ENCODE measurements around the gene BRI3. TPM values are rescaled to one million over a fixed set of nuclear protein-coding genes. Genes with fewer than 3 reads are reported as not detected.

Gene BRI3
- total and polyA plus RNA-seq, 2 of the 8 experiments (the other 6 are each of a cell fraction or from before 2014, with no cell fraction given), result 77.5 to 93.4 TPM

DNA sequence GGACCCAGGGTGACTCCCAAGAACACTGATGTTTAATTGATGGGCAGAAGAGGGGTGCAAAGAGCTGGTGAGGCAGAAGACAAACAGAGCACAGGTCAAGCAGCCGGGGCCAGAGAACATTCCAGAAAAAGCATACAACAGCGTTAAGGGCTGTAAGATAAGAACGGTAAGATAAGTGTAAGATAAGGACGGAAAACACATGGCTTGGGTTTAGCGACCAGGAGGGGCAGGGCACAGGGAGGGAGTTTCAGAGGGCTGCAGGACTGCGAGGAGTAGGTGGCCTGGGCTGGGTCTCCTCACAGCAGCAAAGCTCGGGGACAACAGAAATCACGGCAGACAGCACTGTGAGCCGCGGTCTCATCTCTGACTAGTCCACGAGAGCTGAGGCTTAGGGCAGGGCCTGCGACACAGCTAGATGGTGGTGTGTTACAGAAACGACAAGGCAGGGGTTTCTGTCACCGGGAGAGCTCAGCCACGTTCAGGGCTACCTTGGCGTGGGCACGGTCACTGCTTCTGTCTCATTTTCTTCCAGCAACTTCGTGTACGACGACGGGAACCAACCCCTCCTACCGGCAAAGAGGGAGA, 24.6 kb downstream of the BRI3 start:
- FAIRE-seq, result no peak
- ChIA-PET CTCF (ENCODE audit: partially characterized antibody) (interaction anchor here (1.2 to 3.4 kb wide), 2 partner anchors 12 to 113 kb away, joined by 4 to 15 read pairs; no protein-coding TSS in a partner anchor), POLR2A (ENCODE audit: partially characterized antibody) (interaction anchor here (0.6 to 1.6 kb wide), 3 partner anchors 11 to 63 kb away, joined by 3 to 5 read pairs (median 3); no protein-coding TSS in a partner anchor)
- Histone ChIP-seq H3K4me1 (replicated peaks in 1 of 4; ENCODE audit: control insufficient read depth in 3 of 4, insufficient read depth in 4 of 4, low read length in 3 of 4) (peaks cover 2 to 5% (median 5%) of the 10 kb centered on the region in 4 experiments; a peak in 4 of 7 replicates), H3K18ac (ENCODE audit: extremely low read depth, low read length) (no peak overlapping the region), H3K56ac (replicated peaks; ENCODE audit: insufficient read length, low read depth, low read length) (no peak overlapping the region), H2BK12ac (ENCODE audit: low read depth, low read length) (no peak overlapping the region), H3K9me3 (ENCODE audit: insufficient read depth in 2 of 2, low read depth in 1 of 2, low read length in 1 of 2) (no peaks in the 10 kb centered on the region), H2BK5ac (ENCODE audit: low read depth, low read length) (no peak overlapping the region), H2AFZ (ENCODE audit: low read length) (no peak overlapping the region), H3K9ac (replicated peaks in 1 of 4; ENCODE audit: extremely low read depth in 1 of 4, low read depth in 3 of 4, low read length in 3 of 4) (no peak overlapping the region; a peak in 1 of 7 replicates), H2BK120ac (replicated peaks; ENCODE audit: low read depth, low read length) (no peak overlapping the region), H3K4ac (replicated peaks; ENCODE audit: insufficient read length, low read depth, low read length) (no peak overlapping the region), H3K4me3 (ENCODE audit: extremely low read depth in 1 of 4, insufficient read depth in 2 of 4, low read depth in 3 of 4, low read length in 4 of 4) (no peak overlapping the region), H4K20me1 (replicated peaks in 1 of 2; ENCODE audit: control insufficient read depth in 1 of 2, insufficient read depth in 2 of 2, low read length in 2 of 2) (peaks cover 0 to 14% of the 10 kb centered on the region in 2 experiments), H4K5ac (ENCODE audit: insufficient read length, low read depth, low read length) (no peak overlapping the region), H3K79me2 (ENCODE audit: control insufficient read depth in 1 of 2, insufficient read depth in 2 of 2, low read length in 2 of 2) (no peaks in the 10 kb centered on the region), H3K23ac (ENCODE audit: insufficient read length) (no peak overlapping the region), H3K23me2 (ENCODE audit: low read depth, low read length) (no peaks in the 10 kb centered on the region), H3K4me2 (ENCODE audit: insufficient read depth in 1 of 2, low read depth in 2 of 2, low read length in 2 of 2) (no peak overlapping the region), H3K27me3 (replicated peaks in 1 of 4; ENCODE audit: control insufficient read depth in 3 of 4, extremely low read depth in 1 of 4, insufficient read depth in 3 of 4, low read length in 3 of 4) (no peaks in the 10 kb centered on the region), H3K27ac (ENCODE audit: low read depth, low read length) (no peak overlapping the region), H4K91ac (replicated peaks; ENCODE audit: insufficient read length, low read length) (no peak overlapping the region), H3K36me3 (ENCODE audit: control insufficient read depth in 2 of 4, insufficient read depth in 4 of 4, low read length in 3 of 4) (peaks cover 13 to 55% (median 32%) of the 10 kb centered on the region in 4 experiments; a peak in 7 of 8 replicates), H3K14ac (ENCODE audit: insufficient read length) (no peak overlapping the region), H2BK15ac (ENCODE audit: low read length) (no peak overlapping the region), H2BK20ac (ENCODE audit: low read length) (no peak overlapping the region; the same call in 1 of the 2 replicates), H2AK5ac (ENCODE audit: low read depth, low read length) (no peak overlapping the region), H4K8ac (ENCODE audit: extremely low read depth, insufficient read depth, low read length) (no peak overlapping the region), H3K79me1 (ENCODE audit: low read depth, low read length) (peaks cover 1% of the 10 kb centered on the region; the same call in 1 of the 2 replicates)
- WGBS, 2 experiments (ENCODE audit: extremely low coverage in 1 of 2, insufficient coverage in 1 of 2, insufficient read length in 1 of 2, insufficient replicate concordance in 2 of 2, low coverage in 1 of 2, low lambda C conversion rate in 2 of 2, missing lambda C conversion rate in 1 of 2), result 88% methylated on average over 22 of the region's 22 CpGs; no CpG with 5 or more reads in 1 of the 2 experiments
- no peak for DNase-seq (ENCODE audit: low read depth in 1 of 2, low spot score in 2 of 2)
- TF ChIP-seq GTF2F1 (IDR thresholded peaks at IDR 0.05; ENCODE audit: borderline replicate concordance, low read depth, low read length) (no peak), CTBP2 (IDR thresholded peaks at IDR 0.05; ENCODE audit: borderline replicate concordance, insufficient read depth, insufficient read length, low read length) (no peak), JUND (IDR thresholded peaks at IDR 0.05; ENCODE audit: low read length) (no peak), TAF7 (optimal IDR thresholded peaks at IDR 0.05; ENCODE audit: borderline replicate concordance, low read depth, low read length) (no peak), RXRA (IDR thresholded peaks at IDR 0.05; ENCODE audit: insufficient read depth, low read depth, low read length) (no peak), BACH1 (IDR thresholded peaks at IDR 0.05; ENCODE audit: low read length) (no peak)
